Measurements from ENCODE around the gene CASP8. TPM values are rescaled to one million over a fixed set of nuclear protein-coding genes. Genes with fewer than 3 reads are reported as not detected.
A peak's percentile ranks its signal among the peaks of the same experiment; 100 is the strongest.

Gene CASP8
- total RNA-seq (2022) (32.8 and 35.2 TPM in 2 replicates), Bru-seq, nascent RNA (percentile 84 among the genes with signal in this experiment), BruChase-seq, experiment 1, labeled RNA remaining after a 6-hour chase (percentile 82 among the genes with signal in this experiment), BruChase-seq, experiment 2, labeled RNA remaining after a 2-hour chase (percentile 78 among the genes with signal in this experiment)
- long read RNA-seq, partial matches to known transcripts: 1 of 46 reads
- long read RNA-seq, other reads (novel, unspliced or antisense): 38 of 46 reads

DNA sequence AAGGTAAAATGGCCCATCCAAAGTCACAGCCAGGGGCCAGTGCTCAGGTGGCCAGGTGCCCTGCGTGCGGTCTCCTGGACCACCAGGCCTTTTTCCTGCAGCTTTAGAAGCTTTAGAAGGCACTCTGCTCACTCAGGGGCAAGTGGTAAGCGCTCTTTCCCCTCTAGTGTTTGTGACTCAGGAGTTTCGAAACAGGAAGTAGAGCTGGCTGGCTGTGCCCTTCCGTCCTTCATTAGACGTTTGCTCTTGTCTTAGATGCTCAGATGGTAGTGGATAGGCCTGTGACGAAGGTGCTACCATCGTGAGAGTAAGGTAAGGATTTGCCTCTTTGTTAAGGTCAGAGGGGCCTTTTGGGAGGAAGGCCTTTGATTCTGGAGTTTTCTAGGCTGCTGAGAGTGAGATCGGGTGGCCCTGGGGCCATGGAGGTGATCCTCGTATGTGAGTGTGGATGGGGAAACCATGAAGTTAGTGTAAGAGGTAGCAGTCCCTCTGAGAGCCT, at the start of gene CASP8:
CASP8 (plus strand) TSS at position 235 of the 499 bp plus-strand sequence. CDS start 5,951 bp downstream, outside the sequence.
- peak within 1 kb of the TSS; percentile 95 for H3K4me3 Mint-ChIP-seq (ENCODE audit: unreplicated experiment)
- peak; percentile 88 for DNase-seq (ENCODE audit: unreplicated experiment)
- H3K27me3 Mint-ChIP-seq (ENCODE audit: insufficient read depth, unreplicated experiment): no peaks in the 10 kb centered on the region
- ChIA-PET CTCF (interaction anchor here (0.6 to 2.2 kb wide), 7 partner anchors 28 to 1320 kb away, joined by 3 to 12 read pairs (median 3); partner anchors contain the start of gene TRAK2), POLR2A (interaction anchor here (0.5 to 4.1 kb wide), 8 partner anchors 15 to 191 kb away, joined by 3 to 28 read pairs (median 5); partner anchors contain the start of genes STRADB and TRAK2)
- no peaks in the 10 kb centered on the region for H3K9me3 Mint-ChIP-seq (ENCODE audit: unreplicated experiment)
- peaks cover 30% of the 10 kb centered on the region for H3K4me1 Mint-ChIP-seq (ENCODE audit: insufficient read depth, unreplicated experiment)
- peak within 1 kb of the TSS; percentile 99 for H3K27ac Mint-ChIP-seq (ENCODE audit: low read depth, unreplicated experiment)
- TF ChIP-seq, protein P1, sequence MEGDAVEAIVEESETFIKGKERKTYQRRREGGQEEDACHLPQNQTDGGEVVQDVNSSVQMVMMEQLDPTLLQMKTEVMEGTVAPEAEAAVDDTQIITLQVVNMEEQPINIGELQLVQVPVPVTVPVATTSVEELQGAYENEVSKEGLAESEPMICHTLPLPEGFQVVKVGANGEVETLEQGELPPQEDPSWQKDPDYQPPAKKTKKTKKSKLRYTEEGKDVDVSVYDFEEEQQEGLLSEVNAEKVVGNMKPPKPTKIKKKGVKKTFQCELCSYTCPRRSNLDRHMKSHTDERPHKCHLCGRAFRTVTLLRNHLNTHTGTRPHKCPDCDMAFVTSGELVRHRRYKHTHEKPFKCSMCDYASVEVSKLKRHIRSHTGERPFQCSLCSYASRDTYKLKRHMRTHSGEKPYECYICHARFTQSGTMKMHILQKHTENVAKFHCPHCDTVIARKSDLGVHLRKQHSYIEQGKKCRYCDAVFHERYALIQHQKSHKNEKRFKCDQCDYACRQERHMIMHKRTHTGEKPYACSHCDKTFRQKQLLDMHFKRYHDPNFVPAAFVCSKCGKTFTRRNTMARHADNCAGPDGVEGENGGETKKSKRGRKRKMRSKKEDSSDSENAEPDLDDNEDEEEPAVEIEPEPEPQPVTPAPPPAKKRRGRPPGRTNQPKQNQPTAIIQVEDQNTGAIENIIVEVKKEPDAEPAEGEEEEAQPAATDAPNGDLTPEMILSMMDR (IDR thresholded peaks at IDR 0.05; ENCODE audit: unreplicated experiment): no peak
- intact Hi-C loops (cut with micrococcal nuclease): no loop called here
- no TSS peak for BruUV-seq (replicated peaks)
- no peaks in the 10 kb centered on the region for H3K36me3 Mint-ChIP-seq (ENCODE audit: insufficient read depth, unreplicated experiment)

DNA sequence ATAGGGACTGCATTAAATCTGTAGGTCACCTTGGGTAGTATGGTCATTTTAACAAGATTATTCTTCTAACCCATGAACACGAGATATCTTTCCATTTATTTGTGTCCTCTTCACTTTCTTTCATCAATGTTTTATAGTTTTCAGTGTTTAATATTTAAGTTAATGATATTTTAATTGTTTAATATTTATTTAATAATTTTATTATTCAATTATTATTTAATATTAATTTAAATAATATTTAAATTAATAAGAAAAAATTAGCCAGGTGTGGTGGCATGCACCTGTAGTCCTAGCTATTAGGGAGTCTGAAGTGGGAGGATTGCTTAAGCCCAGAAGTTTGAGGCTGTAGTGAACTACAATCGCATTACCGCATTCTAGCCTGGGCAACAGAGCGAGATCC, 44.4 kb upstream of the CASP8 start:
- DNase-seq (ENCODE audit: unreplicated experiment): no peak
- ChIA-PET POLR2A (no interaction called here), CTCF (interaction anchor here (0.6 kb wide), 1 partner anchor 104 kb away, joined by 4 read pairs; no protein-coding TSS in a partner anchor)
- no peaks in the 10 kb centered on the region for H3K9me3 Mint-ChIP-seq (ENCODE audit: unreplicated experiment)
- no peaks in the 10 kb centered on the region for H3K4me1 Mint-ChIP-seq (ENCODE audit: insufficient read depth, unreplicated experiment)
- H3K4me3 Mint-ChIP-seq (ENCODE audit: unreplicated experiment): no peak overlapping the region
- intact Hi-C loops (cut with micrococcal nuclease): no loop called here
- H3K27me3 Mint-ChIP-seq (ENCODE audit: insufficient read depth, unreplicated experiment): no peaks in the 10 kb centered on the region
- H3K27ac Mint-ChIP-seq (ENCODE audit: low read depth, unreplicated experiment): no peak overlapping the region
- BruUV-seq (replicated peaks): no TSS peak
- TF ChIP-seq, protein P1 (IDR thresholded peaks at IDR 0.05; ENCODE audit: unreplicated experiment): no peak
- peaks cover 5% of the 10 kb centered on the region for H3K36me3 Mint-ChIP-seq (ENCODE audit: insufficient read depth, unreplicated experiment)

DNA sequence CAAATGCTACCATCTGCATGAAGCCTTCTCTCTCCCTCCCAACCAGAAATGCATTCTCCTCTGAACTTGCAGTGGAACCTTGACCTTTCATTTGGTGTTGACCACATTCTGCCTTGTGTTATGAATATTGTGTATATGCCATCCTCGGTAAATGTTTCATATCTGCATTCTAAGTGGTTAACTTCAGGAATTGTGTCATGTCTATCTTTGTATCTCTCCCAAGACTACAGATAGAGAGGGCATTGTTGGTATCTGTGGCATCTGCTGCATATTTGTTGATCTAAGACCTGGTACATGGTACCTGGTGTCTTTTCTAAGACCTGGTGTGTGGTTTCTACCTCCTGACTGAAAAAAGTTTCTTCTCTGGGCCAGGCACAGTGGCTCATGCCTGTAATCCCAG, 43.4 kb upstream of the CASP8 start:
- no peaks in the 10 kb centered on the region for H3K4me1 Mint-ChIP-seq (ENCODE audit: insufficient read depth, unreplicated experiment)
- no peaks in the 10 kb centered on the region for H3K9me3 Mint-ChIP-seq (ENCODE audit: unreplicated experiment)
- peaks cover 5% of the 10 kb centered on the region for H3K36me3 Mint-ChIP-seq (ENCODE audit: insufficient read depth, unreplicated experiment)
- H3K27ac Mint-ChIP-seq (ENCODE audit: low read depth, unreplicated experiment): no peak overlapping the region
- no TSS peak for BruUV-seq (replicated peaks)
- no peak for DNase-seq (ENCODE audit: unreplicated experiment)
- H3K4me3 Mint-ChIP-seq (ENCODE audit: unreplicated experiment): no peak overlapping the region
- no peaks in the 10 kb centered on the region for H3K27me3 Mint-ChIP-seq (ENCODE audit: insufficient read depth, unreplicated experiment)
- CTCF ChIA-PET: no interaction called here
- intact Hi-C loops (cut with micrococcal nuclease): no loop called here
- POLR2A ChIA-PET: no interaction called here
- TF ChIP-seq, protein P1 (IDR thresholded peaks at IDR 0.05; ENCODE audit: unreplicated experiment): no peak

- ChIA-PET CTCF (interaction anchor here (0.7 to 6.0 kb wide), 3 partner anchors 14 to 551 kb away, joined by 3 to 56 read pairs (median 3); no protein-coding TSS in a partner anchor), POLR2A (interaction anchor here (0.5 kb wide), 1 partner anchor 50 kb away, joined by 3 read pairs; no protein-coding TSS in a partner anchor)
- Mint-ChIP-seq H3K36me3 (ENCODE audit: insufficient read depth, unreplicated experiment) (peaks cover 5% of the 10 kb centered on the region), H3K4me1 (ENCODE audit: insufficient read depth, unreplicated experiment) (no peaks in the 10 kb centered on the region), H3K9me3 (ENCODE audit: unreplicated experiment) (no peaks in the 10 kb centered on the region), H3K4me3 (ENCODE audit: unreplicated experiment) (no peak overlapping the region), H3K27me3 (ENCODE audit: insufficient read depth, unreplicated experiment) (no peaks in the 10 kb centered on the region), H3K27ac (ENCODE audit: low read depth, unreplicated experiment) (no peak overlapping the region)
- intact Hi-C loops (cut with micrococcal nuclease): no loop called here
- no TSS peak for BruUV-seq (replicated peaks)
- DNase-seq (ENCODE audit: unreplicated experiment): no peak
- TF ChIP-seq, protein P1 (IDR thresholded peaks at IDR 0.05; ENCODE audit: unreplicated experiment): no peak
Measured at GRCh38 chr2:201218780-201219179, 41.6 kb upstream of the CASP8 start.
